Measurements from ENCODE around the gene EBF3.

EBF3 gene

GRCh38 chr10:129833994-129834739 lies 129.9 kb downstream of the EBF3 start:
- Histone ChIP-seq H3K27ac (ENCODE audit: low read length, poor library complexity, severe bottlenecking) (no peak overlapping the region), H3K9me3 (ENCODE audit: control insufficient read depth, low read length) (no peaks in the 10 kb centered on the region), H4K8ac (ENCODE audit: low read length) (no peak overlapping the region), H2BK12ac (ENCODE audit: low read length in 2 of 2) (no peak overlapping the region), H3K18ac (ENCODE audit: low read depth in 1 of 2, low read length in 2 of 2) (no peak overlapping the region), H4K91ac (ENCODE audit: low read length) (no peak overlapping the region), H3K4me3 (ENCODE audit: insufficient read depth in 1 of 2, low read depth in 1 of 2, low read length in 2 of 2) (no peak overlapping the region), H2BK15ac (ENCODE audit: low read depth, poor library complexity, severe bottlenecking) (no peak overlapping the region), H3K23ac (ENCODE audit: low read length in 2 of 2) (no peak overlapping the region), H3K4me1 (ENCODE audit: control insufficient read depth, insufficient read depth, low read depth, low read length) (no peaks in the 10 kb centered on the region), H2AFZ (ENCODE audit: low read depth, low read length) (no peak overlapping the region), H2BK5ac (ENCODE audit: low read depth, low read length, poor library complexity, severe bottlenecking) (no peak overlapping the region), H3K4me2 (ENCODE audit: low read length, poor library complexity, severe bottlenecking) (no peak overlapping the region), H3K79me1 (replicated peaks; ENCODE audit: low read length, poor library complexity, severe bottlenecking) (no peaks in the 10 kb centered on the region), H3K14ac (ENCODE audit: low read length in 2 of 2) (peak overlapping the region in 1 of 2 experiments; percentile 22), H3K4ac (ENCODE audit: low read depth in 1 of 2, low read length in 2 of 2) (no peak overlapping the region), H2AK5ac (ENCODE audit: low read length, severe bottlenecking) (no peak overlapping the region), H3K27me3 (ENCODE audit: control insufficient read depth in 1 of 2, insufficient read depth in 1 of 2, low read length in 2 of 2) (no peaks in the 10 kb centered on the region), H3K36me3 (ENCODE audit: control insufficient read depth in 1 of 2, insufficient read depth in 2 of 2, low read depth in 1 of 2, low read length in 2 of 2) (peaks cover 3 to 47% of the 10 kb centered on the region in 2 experiments), H3K9ac (ENCODE audit: low read length) (no peak overlapping the region), H2BK120ac (ENCODE audit: low read depth, low read length) (no peak overlapping the region)
- no peak for DNase-seq
- WGBS = 88% methylated on average over 12 of the region's 15 CpGs

GRCh38 chr10:129833468-129833950 lies 130.6 kb downstream of the EBF3 start:
- no peaks in the 10 kb centered on the region for H3K27me3 ChIP-seq (ENCODE audit: control insufficient read depth in 1 of 2, insufficient read depth in 1 of 2, low read length in 2 of 2)
- no peak overlapping the region for H2BK5ac ChIP-seq (ENCODE audit: low read depth, low read length, poor library complexity, severe bottlenecking)
- H3K9ac ChIP-seq (ENCODE audit: low read length) = no peak overlapping the region
- H3K27ac ChIP-seq (ENCODE audit: low read length, poor library complexity, severe bottlenecking) = no peak overlapping the region
- H3K9me3 ChIP-seq (ENCODE audit: control insufficient read depth, low read length) = no peaks in the 10 kb centered on the region
- no peak overlapping the region for H3K14ac ChIP-seq (ENCODE audit: low read length in 2 of 2)
- H3K4me1 ChIP-seq (ENCODE audit: control insufficient read depth, insufficient read depth, low read depth, low read length) = no peaks in the 10 kb centered on the region
- H4K8ac ChIP-seq (ENCODE audit: low read length) = no peak overlapping the region
- no peak overlapping the region for H4K91ac ChIP-seq (ENCODE audit: low read length)
- peaks cover 3 to 40% of the 10 kb centered on the region in 2 experiments for H3K36me3 ChIP-seq (ENCODE audit: control insufficient read depth in 1 of 2, insufficient read depth in 2 of 2, low read depth in 1 of 2, low read length in 2 of 2)
- WGBS = 89% methylated on average over 11 of the region's 12 CpGs
- no peak overlapping the region for H2BK15ac ChIP-seq (ENCODE audit: low read depth, poor library complexity, severe bottlenecking)
- no peaks in the 10 kb centered on the region for H3K79me1 ChIP-seq (replicated peaks; ENCODE audit: low read length, poor library complexity, severe bottlenecking)
- no peak overlapping the region for H3K4ac ChIP-seq (ENCODE audit: low read depth in 1 of 2, low read length in 2 of 2)
- no peak overlapping the region for H2AFZ ChIP-seq (ENCODE audit: low read depth, low read length)
- no peak overlapping the region for H2BK12ac ChIP-seq (ENCODE audit: low read length in 2 of 2)
- H3K23ac ChIP-seq (ENCODE audit: low read length in 2 of 2) = no peak overlapping the region
- H2BK120ac ChIP-seq (ENCODE audit: low read depth, low read length) = no peak overlapping the region
- no peak overlapping the region for H3K4me3 ChIP-seq (ENCODE audit: insufficient read depth in 1 of 2, low read depth in 1 of 2, low read length in 2 of 2)
- H2AK5ac ChIP-seq (ENCODE audit: low read length, severe bottlenecking) = no peak overlapping the region
- H3K18ac ChIP-seq (ENCODE audit: low read depth in 1 of 2, low read length in 2 of 2) = no peak overlapping the region
- H3K4me2 ChIP-seq (ENCODE audit: low read length, poor library complexity, severe bottlenecking) = no peak overlapping the region
- DNase-seq = no peak

GRCh38 chr10:129832573-129833467 lies 131.3 kb downstream of the EBF3 start:
- WGBS = 77% methylated on average over 16 of the region's 22 CpGs
- Histone ChIP-seq H3K27me3 (ENCODE audit: control insufficient read depth in 1 of 2, insufficient read depth in 1 of 2, low read length in 2 of 2) (no peaks in the 10 kb centered on the region), H3K9me3 (ENCODE audit: control insufficient read depth, low read length) (no peaks in the 10 kb centered on the region), H3K18ac (ENCODE audit: low read depth in 1 of 2, low read length in 2 of 2) (no peak overlapping the region), H2BK120ac (ENCODE audit: low read depth, low read length) (no peak overlapping the region), H3K27ac (ENCODE audit: low read length, poor library complexity, severe bottlenecking) (no peak overlapping the region), H2BK15ac (ENCODE audit: low read depth, poor library complexity, severe bottlenecking) (no peak overlapping the region), H3K36me3 (ENCODE audit: control insufficient read depth in 1 of 2, insufficient read depth in 2 of 2, low read depth in 1 of 2, low read length in 2 of 2) (peaks cover 3 to 33% of the 10 kb centered on the region in 2 experiments), H2AFZ (ENCODE audit: low read depth, low read length) (no peak overlapping the region), H3K4me2 (ENCODE audit: low read length, poor library complexity, severe bottlenecking) (no peak overlapping the region), H3K4me1 (ENCODE audit: control insufficient read depth, insufficient read depth, low read depth, low read length) (no peaks in the 10 kb centered on the region), H4K8ac (ENCODE audit: low read length) (no peak overlapping the region), H3K4ac (ENCODE audit: low read depth in 1 of 2, low read length in 2 of 2) (no peak overlapping the region), H3K79me1 (replicated peaks; ENCODE audit: low read length, poor library complexity, severe bottlenecking) (no peaks in the 10 kb centered on the region), H3K14ac (ENCODE audit: low read length in 2 of 2) (no peak overlapping the region), H3K9ac (ENCODE audit: low read length) (no peak overlapping the region), H2AK5ac (ENCODE audit: low read length, severe bottlenecking) (no peak overlapping the region), H2BK12ac (ENCODE audit: low read length in 2 of 2) (no peak overlapping the region), H3K23ac (ENCODE audit: low read length in 2 of 2) (no peak overlapping the region), H2BK5ac (ENCODE audit: low read depth, low read length, poor library complexity, severe bottlenecking) (no peak overlapping the region), H3K4me3 (ENCODE audit: insufficient read depth in 1 of 2, low read depth in 1 of 2, low read length in 2 of 2) (no peak overlapping the region), H4K91ac (ENCODE audit: low read length) (no peak overlapping the region)
- no peak for DNase-seq

DNA sequence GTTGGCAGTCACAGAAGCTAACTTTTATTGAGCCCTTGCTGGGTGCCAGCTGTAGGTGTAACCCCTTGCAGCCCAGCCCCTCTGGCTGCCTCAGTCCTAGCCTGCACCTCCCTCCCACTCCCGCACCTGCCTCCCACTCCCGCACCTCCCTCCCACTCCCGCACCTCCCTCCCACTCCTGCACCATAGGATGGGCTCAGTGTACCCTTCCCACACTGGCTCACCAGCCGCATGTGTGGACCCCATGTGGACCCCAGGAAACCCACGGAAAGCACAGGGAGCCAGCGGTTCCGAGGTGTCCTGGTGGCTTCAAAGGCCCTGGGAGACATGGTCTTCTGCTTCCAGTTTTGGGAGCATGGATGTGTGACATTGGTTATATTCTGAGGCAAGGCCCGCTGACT lies 132.9 kb downstream of the EBF3 start:
- H3K4me2 ChIP-seq (ENCODE audit: low read length, poor library complexity, severe bottlenecking) = no peak overlapping the region
- H3K36me3 ChIP-seq (ENCODE audit: control insufficient read depth in 1 of 2, insufficient read depth in 2 of 2, low read depth in 1 of 2, low read length in 2 of 2) = peaks cover 3 to 17% of the 10 kb centered on the region in 2 experiments
- H3K27me3 ChIP-seq (ENCODE audit: control insufficient read depth in 1 of 2, insufficient read depth in 1 of 2, low read length in 2 of 2) = no peaks in the 10 kb centered on the region
- 96% methylated on average over 8 of the region's 8 CpGs for WGBS
- no peak overlapping the region for H3K27ac ChIP-seq (ENCODE audit: low read length, poor library complexity, severe bottlenecking)
- H2BK12ac ChIP-seq (ENCODE audit: low read length in 2 of 2) = no peak overlapping the region
- no peaks in the 10 kb centered on the region for H3K79me1 ChIP-seq (replicated peaks; ENCODE audit: low read length, poor library complexity, severe bottlenecking)
- H3K4me3 ChIP-seq (ENCODE audit: insufficient read depth in 1 of 2, low read depth in 1 of 2, low read length in 2 of 2) = no peak overlapping the region
- no peak overlapping the region for H4K91ac ChIP-seq (ENCODE audit: low read length)
- no peak overlapping the region for H4K8ac ChIP-seq (ENCODE audit: low read length)
- no peaks in the 10 kb centered on the region for H3K9me3 ChIP-seq (ENCODE audit: control insufficient read depth, low read length)
- H3K14ac ChIP-seq (ENCODE audit: low read length in 2 of 2) = no peak overlapping the region
- no peak overlapping the region for H3K23ac ChIP-seq (ENCODE audit: low read length in 2 of 2)
- no peak overlapping the region for H2BK120ac ChIP-seq (ENCODE audit: low read depth, low read length)
- H3K9ac ChIP-seq (ENCODE audit: low read length) = no peak overlapping the region
- H2AFZ ChIP-seq (ENCODE audit: low read depth, low read length) = no peak overlapping the region
- H3K18ac ChIP-seq (ENCODE audit: low read depth in 1 of 2, low read length in 2 of 2) = no peak overlapping the region
- no peak for DNase-seq
- H3K4ac ChIP-seq (ENCODE audit: low read depth in 1 of 2, low read length in 2 of 2) = no peak overlapping the region
- no peaks in the 10 kb centered on the region for H3K4me1 ChIP-seq (ENCODE audit: control insufficient read depth, insufficient read depth, low read depth, low read length)
- H2BK5ac ChIP-seq (ENCODE audit: low read depth, low read length, poor library complexity, severe bottlenecking) = no peak overlapping the region
- H2AK5ac ChIP-seq (ENCODE audit: low read length, severe bottlenecking) = no peak overlapping the region
- H2BK15ac ChIP-seq (ENCODE audit: low read depth, poor library complexity, severe bottlenecking) = no peak overlapping the region
